ENCODE data around the gene TIMP1. TPM values are rescaled to one million over a fixed set of nuclear protein-coding genes. Genes with fewer than 3 reads are reported as not detected.

The TIMP1 gene
- polyA plus RNA-seq, 10 donors, result 112 to 165 (median 145) TPM

- DNase-seq, result no peak
Observed at GRCh38 chrX:47571896-47572295, 10.3 kb upstream of the TIMP1 start.

- no peak for DNase-seq
Observed at GRCh38 chrX:47572773-47573340, 9.4 kb upstream of the TIMP1 start.

GRCh38 chrX:47573341-47574075, 8.7 kb upstream of the TIMP1 start:
- DNase-seq, result peak; percentile 54 to 87 (median 69)

GRCh38 chrX:47574076-47574546, 8.1 kb upstream of the TIMP1 start:
- peak in 1 of 3 donors; percentile 76 for DNase-seq

- no peak for DNase-seq
Observed at GRCh38 chrX:47574547-47575301, 7.5 kb upstream of the TIMP1 start.

DNA sequence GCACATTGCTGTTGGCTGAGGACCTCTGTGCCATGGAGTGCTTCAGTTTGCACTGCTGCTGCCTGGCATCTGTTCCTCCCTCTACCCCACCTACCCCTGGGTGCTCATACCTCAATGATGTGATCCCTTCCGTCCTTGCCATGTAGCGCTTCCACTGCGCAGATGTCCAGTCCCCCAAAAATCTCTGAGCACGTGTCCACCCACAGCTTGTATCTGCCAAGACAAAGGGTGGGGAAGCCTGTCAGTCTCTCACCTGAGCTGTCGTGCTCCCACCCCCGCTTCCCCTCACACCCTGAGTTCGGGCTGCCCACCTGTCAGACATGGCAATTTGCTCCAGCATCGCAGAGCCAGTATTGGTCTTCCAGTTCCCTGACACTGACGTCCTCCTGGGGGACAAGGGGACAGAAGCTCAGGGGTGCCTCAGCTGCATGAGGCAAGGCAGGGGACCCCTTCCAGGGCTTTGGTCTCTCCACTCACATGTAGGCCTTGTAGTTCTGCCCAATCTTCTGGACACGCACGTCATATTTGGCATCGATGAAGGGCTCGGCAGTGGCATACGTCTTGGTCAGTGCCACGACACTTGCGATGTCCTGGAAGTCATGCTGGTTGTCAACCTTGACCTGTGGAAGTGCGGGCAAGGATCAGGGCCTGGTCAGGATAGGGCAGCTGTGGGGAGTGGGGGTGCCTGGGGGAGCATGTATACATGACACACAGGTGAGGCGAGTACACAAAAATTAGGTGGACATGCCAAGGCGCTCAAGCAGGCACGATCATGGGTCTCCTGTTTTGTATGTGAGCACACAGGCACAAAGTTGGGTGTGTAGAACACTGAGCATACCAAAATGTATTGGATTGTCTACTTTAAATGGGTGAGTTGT, 6.0 kb upstream of the TIMP1 start:
- no peak for DNase-seq

GRCh38 chrX:47577424-47577823, 4.8 kb upstream of the TIMP1 start:
- DNase-seq, result no peak

DNA sequence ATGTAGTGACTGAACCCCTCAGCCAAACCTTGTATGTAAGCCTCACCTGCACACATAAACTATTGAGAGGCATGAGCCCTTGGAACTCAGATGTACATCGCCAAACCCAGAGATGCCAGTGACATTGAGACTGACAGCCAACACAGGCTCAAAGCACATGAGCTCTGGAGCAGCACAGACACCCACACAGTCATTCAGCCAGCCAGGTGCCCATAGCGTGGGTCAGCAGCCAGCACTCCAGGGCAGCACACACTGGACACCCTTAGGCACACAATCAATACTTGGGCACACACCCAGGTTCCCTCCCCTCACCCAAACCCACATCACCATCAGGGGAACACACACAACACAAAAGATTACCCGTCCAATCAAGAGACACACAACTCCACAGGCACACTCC, 4.3 kb upstream of the TIMP1 start:
- DNase-seq, result no peak

GRCh38 chrX:47578692-47579091, 3.5 kb upstream of the TIMP1 start:
- no peak for DNase-seq

DNA sequence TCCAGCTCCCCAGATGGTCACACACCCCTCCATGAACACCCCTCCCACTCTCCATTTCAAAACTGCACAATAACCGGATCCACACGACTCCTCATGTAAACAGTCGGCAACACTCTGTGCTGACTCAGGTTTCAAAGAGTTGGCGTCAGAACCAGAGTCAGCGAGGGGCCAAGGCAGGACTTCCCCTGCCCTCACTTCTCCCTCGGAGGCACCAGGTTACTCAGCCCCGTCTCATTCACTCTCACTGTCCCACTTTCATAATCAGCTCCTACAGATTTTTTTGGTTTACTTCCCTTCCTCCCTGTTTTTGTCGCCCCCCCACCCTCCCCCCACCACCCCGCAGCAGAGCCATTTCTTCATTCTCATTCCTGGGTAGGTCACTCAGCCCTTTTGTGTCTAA, 2.7 kb upstream of the TIMP1 start:
- no peak for DNase-seq

DNA sequence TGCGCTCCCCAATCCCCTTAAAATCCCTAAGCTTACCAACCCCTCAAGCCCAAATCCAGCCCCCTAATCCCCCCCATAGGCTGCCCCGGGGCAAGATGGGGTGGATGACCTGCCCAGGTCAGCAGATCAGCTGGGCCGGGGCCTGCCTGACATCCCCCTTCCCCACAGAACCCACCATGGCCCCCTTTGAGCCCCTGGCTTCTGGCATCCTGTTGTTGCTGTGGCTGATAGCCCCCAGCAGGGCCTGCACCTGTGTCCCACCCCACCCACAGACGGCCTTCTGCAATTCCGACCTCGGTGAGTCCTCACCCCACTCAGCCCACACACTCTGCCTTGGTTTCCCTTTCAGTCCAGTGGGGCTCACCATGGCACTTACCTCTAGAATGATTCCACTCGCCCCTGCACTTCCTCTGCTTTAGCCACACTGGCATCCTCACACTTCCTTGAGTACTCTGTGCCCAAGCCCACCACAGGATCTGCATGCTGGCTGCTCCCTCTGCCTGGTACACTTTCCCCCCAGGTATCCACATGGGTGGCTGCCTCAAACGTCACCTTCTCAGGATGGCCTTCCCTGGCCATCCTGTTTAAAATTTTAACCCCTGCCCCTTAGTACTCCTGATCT, 1.1 kb downstream of the TIMP1 start:
- DNase-seq, result no peak

DNA sequence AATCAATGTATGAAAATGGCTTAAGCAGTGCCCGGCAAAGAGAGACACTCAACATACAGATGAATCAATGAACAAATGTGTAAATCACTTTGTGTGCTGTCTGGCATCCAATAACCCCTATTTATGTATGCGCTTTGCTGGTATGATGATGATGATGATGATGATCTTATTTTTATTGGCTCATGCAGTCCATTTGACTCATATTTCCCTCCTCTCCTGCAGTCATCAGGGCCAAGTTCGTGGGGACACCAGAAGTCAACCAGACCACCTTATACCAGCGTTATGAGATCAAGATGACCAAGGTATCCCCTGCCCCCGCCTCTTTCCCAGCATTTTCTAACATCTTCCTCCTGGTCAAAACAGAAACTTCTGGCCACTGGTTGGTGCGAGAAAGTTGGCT, 2.5 kb downstream of the TIMP1 start:
- DNase-seq, result no peak

GRCh38 chrX:47585273-47585672, 3.0 kb downstream of the TIMP1 start:
- no peak for DNase-seq

- DNase-seq, result no peak
Observed at GRCh38 chrX:47586043-47586787, 4.0 kb downstream of the TIMP1 start.

DNA sequence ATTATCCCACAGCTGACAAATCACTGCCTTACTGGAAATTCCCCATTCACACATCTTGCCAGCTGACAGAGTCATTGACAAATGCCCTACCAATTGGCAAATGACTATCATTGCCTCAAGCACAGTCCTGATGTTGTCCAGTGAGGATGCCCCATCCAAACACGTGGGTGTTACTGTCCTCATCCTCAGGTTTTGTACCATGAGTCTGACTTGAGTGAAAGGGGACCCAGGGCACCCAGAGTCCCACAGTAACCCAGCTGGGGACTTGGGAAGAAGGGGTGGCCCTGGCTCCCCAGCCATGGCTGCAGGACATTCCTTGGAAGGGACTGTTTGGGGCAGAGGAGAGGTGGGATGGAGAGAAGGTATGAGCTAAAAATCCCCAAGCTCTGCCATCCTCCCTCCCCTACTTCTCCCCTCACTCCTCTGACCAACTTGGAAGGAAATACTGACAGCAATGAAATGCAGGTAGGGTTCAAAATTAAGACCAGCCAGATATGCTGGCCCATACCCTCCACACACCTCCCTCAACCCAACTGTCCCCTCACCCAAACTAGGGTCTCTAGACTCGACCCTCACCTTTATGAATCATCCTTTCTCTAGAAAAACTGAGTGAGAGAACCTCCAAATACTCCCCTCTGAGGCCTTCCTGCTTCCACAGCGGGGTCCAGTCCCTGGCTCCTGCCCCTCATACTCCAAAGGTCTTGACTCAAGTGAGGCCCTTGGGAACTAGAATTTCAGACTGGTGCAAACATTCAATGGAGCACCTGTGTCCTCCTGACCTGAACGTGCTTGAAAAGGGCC, 5.1 kb downstream of the TIMP1 start:
- no peak for DNase-seq

DNA sequence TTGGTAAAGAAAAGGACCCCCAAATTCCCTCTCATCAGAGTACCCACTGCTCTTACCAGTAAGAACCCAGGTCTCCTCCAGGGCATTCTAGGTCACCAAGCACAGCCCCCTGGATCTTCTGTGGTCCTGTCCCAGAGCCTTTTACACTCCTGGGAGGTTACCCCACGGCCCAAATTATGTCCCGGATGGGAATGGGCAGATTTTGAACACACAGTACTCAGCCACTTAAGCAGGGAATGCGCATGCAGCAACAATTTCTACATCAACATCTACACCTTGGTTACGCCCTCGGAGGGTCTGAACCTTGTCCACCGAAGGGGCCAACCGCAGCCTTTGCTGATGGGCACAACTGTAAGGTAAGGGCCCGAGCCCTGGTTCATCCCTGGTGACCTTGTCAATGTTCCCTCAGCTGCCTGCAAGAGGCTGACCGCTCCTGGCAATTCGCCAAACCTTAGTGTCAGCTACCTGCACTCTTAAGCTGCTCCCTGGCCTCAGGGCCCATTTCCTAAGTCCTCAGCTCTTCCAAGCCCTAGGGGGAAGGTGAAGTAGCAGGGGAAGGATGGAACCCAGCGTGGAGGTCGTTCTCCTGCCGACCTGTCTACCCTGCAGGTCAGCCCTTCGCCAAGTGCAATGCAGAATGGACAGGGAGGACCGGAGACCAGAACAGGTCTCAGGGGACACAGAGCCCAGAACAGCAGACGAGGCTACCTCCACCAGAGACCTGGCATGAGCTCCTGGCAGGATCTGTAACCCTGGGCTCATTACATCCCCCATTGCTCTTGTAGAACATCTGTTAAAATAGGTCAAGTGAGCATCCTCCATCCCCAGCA, 5.9 kb downstream of the TIMP1 start:
- no peak for DNase-seq

- no peak for DNase-seq
Observed at GRCh38 chrX:47590984-47591383, 8.7 kb downstream of the TIMP1 start.

- no peak for DNase-seq
Observed at GRCh38 chrX:47593522-47593921, 11.3 kb downstream of the TIMP1 start.

- DNase-seq, result no peak
Observed at GRCh38 chrX:47595716-47596251, 13.5 kb downstream of the TIMP1 start.

Measured in muscle of back (tissue), 11 donors.